NK-92 treated with Interleukin-12 subunit alpha and Interleukin-12 subunit beta, amount 100 ng/mL, for 24 hours (cell line): ENCODE data around the gene CLCN4.

Experiments
- DNase-seq: peaks from one replicate; lab custom pipeline; 2025; lab: John Stamatoyannopoulos, UW

Gene CLCN4

DNA sequence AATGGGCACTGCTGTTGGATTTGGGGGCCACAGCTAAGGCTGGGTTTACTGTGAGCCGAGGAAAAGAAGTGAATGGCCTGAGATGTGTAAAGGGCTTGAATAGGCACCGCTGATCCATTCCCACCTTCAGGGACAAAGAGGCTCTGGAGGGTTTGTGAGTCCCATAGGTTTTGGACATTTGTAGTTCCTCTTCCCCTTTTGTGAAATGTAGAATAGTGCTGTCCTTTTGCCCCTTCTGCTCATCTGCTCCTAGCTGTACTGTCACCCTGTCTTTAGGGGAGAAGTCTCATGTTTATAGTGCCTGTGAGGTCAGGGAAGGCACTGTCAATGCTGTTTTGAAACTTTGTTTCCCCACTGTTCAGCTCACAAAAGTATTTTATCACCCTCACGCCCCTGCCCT lies 26.4 kb upstream of the CLCN4 start:
- DNase-seq: no peak

DNA sequence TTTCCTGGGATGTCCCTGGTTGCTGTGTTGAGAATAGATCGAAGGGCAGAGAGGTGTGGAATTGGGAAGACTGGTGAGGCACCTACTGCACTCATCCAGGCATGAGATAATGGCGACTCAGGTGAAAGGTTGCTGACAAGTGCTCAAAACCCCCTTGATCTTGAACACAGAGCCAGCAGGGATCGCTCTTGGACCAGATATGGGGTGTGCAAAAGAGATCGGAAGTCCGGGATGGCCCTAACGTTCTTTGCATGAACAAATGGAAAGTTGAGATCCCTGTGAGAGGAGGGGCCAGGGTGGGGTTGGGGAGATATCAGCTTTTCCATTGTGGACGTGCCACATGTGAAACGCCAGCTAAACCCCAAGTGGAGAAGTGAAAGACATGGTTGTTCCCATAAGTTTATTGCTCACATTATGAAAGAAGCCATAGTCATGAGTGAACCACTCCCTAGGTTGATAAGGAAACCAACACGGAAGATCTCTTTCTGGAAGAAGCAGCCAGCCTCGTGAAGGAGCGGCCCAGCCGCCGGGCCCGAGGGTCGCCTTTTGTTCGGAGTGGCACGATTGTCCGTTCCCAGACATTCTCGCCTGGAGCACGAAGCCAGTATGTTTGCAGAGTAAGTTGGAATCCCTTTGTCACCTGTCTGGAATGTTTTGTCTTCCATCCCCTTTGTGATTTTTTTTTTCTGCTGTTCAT lies 22.6 kb upstream of the CLCN4 start:
- DNase-seq: no peak

GRCh38 chrX:10134921-10135320 lies 21.9 kb upstream of the CLCN4 start:
- DNase-seq: no peak

DNA sequence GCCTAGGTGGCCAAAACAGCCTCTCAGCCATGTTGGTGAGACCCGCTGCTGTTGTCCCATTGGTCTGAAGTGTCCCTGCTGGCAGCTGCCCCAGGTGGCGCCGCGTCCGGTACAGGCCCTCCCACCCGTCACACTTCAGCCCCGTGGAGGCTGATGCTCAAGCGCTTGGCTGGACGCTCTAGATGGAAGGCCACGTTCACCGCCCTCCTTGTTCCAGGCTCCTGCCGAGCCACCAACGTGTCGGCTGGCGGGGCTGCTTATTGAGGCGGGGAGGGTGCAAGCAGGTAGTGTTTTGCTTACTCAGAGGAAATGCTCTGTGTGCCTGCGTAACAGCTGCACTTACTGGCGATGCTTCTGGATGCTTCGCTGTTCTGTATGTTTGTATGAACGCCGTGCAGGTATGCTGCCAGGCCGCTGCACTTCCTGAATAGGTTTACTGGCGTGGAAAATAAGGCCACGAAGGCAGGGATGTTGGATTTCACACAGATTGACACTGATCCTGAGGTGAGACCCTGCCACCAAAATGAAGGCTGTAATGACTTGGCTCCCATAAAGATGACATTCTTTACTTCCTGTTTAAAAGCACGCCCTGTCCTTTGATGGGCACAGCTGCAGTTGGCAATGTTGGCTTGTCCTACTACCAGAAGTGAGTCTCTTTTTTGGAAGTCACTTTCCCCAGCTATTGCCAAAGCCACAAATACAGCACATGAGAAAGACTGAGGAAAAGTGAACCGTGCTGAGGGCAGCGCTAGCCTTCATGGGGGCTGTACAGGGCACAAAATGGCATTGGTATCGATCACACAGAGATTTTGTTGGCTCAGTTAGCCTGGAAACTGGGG lies 21.0 kb upstream of the CLCN4 start:
- no peak for DNase-seq

DNA sequence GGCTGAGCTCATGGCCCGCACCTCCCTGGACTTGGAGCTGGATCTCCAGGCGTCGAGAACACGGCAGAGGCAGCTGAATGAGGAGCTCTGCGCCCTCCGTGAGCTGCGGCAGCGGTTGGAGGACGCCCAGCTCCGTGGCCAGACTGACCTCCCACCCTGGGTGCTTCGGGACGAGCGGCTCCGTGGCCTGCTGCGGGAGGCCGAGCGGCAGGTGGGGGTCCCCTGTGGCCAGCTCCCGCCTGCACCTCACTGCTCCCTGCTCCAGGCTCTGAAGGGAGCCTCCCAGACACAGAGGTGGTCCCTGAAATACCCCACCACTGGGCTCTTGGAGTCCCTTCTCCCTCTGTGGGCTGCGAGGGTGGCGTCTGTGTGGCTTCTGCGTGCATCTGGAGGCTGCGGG lies 18.0 kb upstream of the CLCN4 start:
- no peak for DNase-seq

DNA sequence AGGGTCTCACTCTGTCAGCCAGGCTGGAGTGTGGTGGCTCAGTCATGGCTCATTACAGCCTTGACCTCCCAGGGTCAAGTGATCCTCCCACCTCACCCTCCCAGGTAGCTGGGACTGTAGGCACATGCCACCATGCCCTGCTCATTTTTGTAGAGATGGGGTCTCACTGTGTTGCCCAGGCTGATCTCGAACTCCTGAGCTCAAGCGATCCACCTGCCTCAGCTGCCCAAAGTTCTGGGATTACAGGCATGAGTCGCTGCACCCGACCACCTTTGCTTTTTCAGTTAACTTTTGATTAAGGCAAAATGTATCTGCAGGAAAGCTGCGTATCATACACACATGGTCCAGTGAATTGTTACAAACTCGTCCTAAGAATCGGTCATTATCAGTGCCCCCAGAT lies 16.5 kb upstream of the CLCN4 start:
- no peak for DNase-seq

- no peak for DNase-seq
Observed at GRCh38 chrX:10142041-10142599, 14.7 kb upstream of the CLCN4 start.

- DNase-seq: no peak
Observed at GRCh38 chrX:10143071-10143983, 13.4 kb upstream of the CLCN4 start.

DNA sequence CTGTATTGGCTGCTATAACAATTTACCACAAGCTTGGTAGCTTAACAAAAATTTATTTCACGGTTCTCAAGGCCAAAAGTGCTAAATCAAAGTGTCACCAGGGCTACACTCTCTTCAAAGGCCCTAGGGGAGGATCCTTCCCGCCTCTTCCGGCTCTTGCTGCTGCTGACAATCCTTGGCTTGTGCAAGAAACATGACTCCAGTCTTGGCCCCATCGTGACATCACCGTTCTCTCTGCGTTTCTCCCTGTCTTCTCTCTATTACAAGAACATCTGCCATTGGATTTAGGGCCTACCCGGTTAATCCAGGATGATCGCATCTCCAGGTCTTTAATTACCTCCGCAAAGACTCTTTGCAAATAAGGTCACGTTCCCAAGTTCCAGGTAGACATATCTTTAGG lies 10.4 kb upstream of the CLCN4 start:
- DNase-seq: no peak

DNA sequence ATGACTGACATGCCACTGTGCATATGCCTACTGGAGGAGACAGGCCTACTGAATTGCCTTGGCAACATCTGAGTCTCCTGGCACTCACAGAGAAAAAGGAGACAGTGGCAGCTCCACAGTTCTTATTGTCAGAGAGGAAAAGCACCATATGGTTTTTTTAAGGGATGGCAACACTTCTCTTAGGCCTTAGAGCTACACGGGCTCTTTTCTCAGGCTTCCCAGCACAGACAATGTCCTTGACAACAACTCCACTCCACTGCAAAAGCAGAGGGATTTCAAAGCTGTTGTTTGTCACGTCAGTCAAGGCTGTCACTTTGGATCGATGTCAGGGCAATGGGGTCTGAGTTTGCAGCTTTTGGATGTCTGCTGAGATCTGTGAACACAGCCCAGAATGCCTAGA lies 4.7 kb upstream of the CLCN4 start:
- DNase-seq: no peak

DNA sequence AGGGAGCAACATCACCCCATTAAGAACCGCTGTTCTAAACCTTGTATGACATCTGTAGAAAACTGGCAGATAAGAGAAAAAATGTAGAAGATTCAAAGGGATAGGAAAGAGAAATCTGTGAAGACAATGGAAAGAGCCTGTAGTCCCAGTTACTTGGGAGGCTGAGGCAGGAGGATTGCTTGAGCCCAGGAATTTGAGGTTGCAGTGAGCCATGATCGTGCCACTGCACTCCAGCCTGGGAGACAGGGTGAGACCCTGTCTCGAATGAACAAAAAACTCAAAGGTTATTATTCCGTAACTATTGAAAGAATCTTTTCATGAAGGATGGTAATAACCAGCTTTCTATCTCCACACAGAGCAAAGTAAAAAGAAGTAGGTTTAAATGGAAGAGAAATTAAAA lies 1.6 kb upstream of the CLCN4 start:
- no peak for DNase-seq

GRCh38 chrX:10157032-10157341 lies 212 bp downstream of the CLCN4 start:
- no peak for DNase-seq

- no peak for DNase-seq
Observed at GRCh38 chrX:10157543-10157942, 768 bp downstream of the CLCN4 start.

- no peak for DNase-seq
Observed at GRCh38 chrX:10158279-10159144, 1.7 kb downstream of the CLCN4 start.

GRCh38 chrX:10159145-10159468 lies 2.3 kb downstream of the CLCN4 start:
- no peak for DNase-seq

GRCh38 chrX:10160211-10160610 lies 3.4 kb downstream of the CLCN4 start:
- no peak for DNase-seq

GRCh38 chrX:10163031-10163430 lies 6.3 kb downstream of the CLCN4 start:
- no peak for DNase-seq

DNA sequence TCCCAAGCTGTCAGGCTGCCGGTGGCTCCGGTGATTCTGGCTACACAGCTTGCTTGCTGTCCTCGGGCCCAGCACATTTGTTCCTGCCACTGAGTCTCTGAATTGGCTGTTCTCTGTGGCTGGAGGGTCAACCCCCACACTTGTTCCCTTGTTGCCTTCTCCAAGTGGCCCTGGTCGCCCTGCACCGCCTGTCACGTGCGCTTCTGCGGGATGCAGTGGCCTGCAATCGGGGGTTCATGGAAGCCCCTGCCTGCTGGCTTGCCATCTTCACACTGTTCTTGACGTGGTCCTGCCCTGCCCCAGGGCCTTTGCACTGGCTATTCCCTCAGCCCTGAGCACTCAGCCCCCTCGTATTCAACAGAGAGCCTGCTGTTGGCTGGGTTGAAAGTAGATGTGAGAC lies 8.1 kb downstream of the CLCN4 start:
- DNase-seq: no peak

DNA sequence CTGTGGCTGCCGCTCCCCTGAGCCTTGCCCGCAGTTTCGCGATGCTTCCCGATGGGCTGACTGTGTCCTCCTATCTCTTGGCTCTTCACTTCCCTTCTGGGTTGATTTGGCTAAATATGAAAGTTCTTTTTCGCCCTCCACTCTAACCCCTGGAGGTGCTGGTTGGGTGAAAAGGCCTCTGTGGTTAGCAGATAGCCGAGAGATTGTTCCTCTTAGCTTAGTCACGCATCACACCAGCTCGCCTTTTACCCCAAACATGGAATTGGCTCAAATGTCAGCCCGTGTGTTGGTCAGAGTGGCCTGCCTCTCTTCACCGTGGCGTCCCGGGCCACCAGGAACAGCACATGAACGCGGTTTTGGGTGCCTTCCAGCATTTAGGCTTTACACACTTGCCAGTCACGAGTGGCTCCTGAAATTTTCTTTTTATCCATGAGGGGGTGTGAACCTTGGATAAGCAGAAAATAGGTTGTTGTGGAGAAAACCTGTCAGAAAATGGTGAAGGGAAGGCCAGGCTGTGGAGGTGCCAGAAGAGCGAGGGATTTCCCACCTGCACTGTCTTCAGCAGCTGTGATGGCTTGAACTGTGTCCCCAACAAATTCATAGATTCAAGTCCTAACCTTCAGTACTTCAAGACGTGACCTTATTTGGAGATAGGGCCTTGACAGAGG lies 8.9 kb downstream of the CLCN4 start:
- no peak for DNase-seq

- no peak for DNase-seq
Observed at GRCh38 chrX:10166248-10166716, 9.5 kb downstream of the CLCN4 start.

DNA sequence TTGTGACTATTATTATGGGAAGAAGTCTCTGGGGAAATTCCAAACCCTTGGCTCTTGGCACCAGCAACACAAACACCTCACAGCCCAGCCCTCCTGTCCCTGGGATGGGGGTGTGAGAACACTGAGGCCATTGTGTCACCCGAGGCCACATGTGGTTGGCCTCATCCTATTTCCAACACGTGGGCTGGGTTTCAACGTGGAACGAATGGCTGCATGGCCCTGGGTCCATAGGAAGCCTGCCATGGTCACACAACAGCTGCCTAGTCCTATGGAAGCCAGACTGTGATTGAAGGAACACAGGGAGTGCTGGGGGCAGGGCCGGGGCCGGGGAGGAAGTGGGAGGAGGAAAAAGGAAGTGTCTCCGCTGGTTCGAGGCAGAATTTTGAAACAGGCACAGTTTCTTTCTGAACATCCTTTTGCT lies 10.0 kb downstream of the CLCN4 start:
- DNase-seq: no peak
